Hepatocyte (in vitro differentiated cells): ENCODE results near the gene NAP1L4.

ENCODE experiments used
- EZH2 ChIP-seq: fragments of 200-600 bp; sonication (generic); IDR thresholded peaks from 2 replicates; pipeline ENCODE4 v1.6.1; 2016; ENCODE audit warnings: antibody characterized with exemption, mild to moderate bottlenecking, borderline replicate concordance
- EZH2phosphoT487 ChIP-seq: fragments of 200-600 bp; sonication (generic); IDR thresholded peaks from one replicate; pipeline ENCODE4 v1.6.1; 2018; ENCODE audit warnings: antibody characterized with exemption, mild to moderate bottlenecking, low read depth, moderate library complexity; ENCODE audit not compliant: unreplicated experiment, severe bottlenecking
- TF ChIP-seq, protein P1 (sequence below): fragments of 200-600 bp; sonication (generic); IDR thresholded peaks from 2 replicates; pipeline ENCODE4 v1.5.1; 2016; ENCODE audit warnings: antibody characterized with exemption, mild to moderate bottlenecking; ENCODE audit not compliant: poor library complexity

DNA sequence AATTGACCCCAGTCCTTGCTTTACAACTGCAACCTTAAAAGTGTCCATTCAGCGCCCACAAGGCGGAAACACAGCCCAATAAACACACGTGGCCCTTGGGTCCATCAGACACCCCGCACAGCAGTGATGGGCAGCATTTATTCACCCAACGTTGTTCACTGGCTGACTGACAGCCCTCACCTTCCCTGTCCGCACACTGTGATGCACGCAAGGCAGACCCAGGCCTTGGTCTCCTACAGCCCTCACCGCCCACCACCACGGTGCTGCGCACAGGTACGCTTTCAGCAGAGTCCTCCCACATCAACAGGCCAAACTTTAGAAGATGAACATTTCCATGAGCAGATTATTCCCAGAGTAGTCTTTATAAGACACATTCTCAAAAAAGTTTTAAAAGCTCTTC is 42.2 kb downstream of the NAP1L4 start:
- TF ChIP-seq, protein P1, sequence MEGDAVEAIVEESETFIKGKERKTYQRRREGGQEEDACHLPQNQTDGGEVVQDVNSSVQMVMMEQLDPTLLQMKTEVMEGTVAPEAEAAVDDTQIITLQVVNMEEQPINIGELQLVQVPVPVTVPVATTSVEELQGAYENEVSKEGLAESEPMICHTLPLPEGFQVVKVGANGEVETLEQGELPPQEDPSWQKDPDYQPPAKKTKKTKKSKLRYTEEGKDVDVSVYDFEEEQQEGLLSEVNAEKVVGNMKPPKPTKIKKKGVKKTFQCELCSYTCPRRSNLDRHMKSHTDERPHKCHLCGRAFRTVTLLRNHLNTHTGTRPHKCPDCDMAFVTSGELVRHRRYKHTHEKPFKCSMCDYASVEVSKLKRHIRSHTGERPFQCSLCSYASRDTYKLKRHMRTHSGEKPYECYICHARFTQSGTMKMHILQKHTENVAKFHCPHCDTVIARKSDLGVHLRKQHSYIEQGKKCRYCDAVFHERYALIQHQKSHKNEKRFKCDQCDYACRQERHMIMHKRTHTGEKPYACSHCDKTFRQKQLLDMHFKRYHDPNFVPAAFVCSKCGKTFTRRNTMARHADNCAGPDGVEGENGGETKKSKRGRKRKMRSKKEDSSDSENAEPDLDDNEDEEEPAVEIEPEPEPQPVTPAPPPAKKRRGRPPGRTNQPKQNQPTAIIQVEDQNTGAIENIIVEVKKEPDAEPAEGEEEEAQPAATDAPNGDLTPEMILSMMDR = no peak
- TF ChIP-seq EZH2 = no peak
- TF ChIP-seq EZH2phosphoT487 = no peak
